Activated CD4-positive, alpha-beta T cell treated with anti-CD3 and anti-CD28 coated beads, Interleukin-10, Interleukin-2, amounts not matched to agents 100 ng/mL and 50 ng/mL, durations not matched to agents 16 hours and 8 hours (primary cell): ENCODE data around the gene ACTN2.
"Not testable (repeated sequence)": the region's sequence is repeated elsewhere in the genome, so short reads cannot be mapped to it uniquely, and the experiment has no call there.

Experiments used
- DNase-seq: peaks from one replicate; pipeline ENCODE4 v3.0.0-alpha.2; 2020

Gene ACTN2

GRCh38 chr1:236685917-236686814 lies at the start of gene ACTN2:
ACTN2 (plus strand) TSS chr1:236686499; CDS start chr1:236686674, 175 bp downstream.
- DNase-seq: peak; percentile 59

- DNase-seq: no peak
These were observed 47.4 kb upstream of the ACTN2 start for GRCh38 chr1:236638945-236639344.

- no peak for DNase-seq
These were observed 46.6 kb upstream of the ACTN2 start for GRCh38 chr1:236639686-236640085.

GRCh38 chr1:236642763-236643162 lies 43.5 kb upstream of the ACTN2 start:
- DNase-seq: no peak

- no peak for DNase-seq
These were observed 41.2 kb upstream of the ACTN2 start for GRCh38 chr1:236645016-236645680.

GRCh38 chr1:236654511-236654910 lies 31.8 kb upstream of the ACTN2 start:
- DNase-seq: no peak

- DNase-seq: no peak
These were observed 31.3 kb upstream of the ACTN2 start for GRCh38 chr1:236654957-236655356.

- DNase-seq: no peak
These were observed 28.9 kb upstream of the ACTN2 start for GRCh38 chr1:236657398-236657797.

- DNase-seq: no peak
These were observed 26.3 kb upstream of the ACTN2 start for GRCh38 chr1:236659792-236660587.

- no peak for DNase-seq
These were observed 22.4 kb upstream of the ACTN2 start for GRCh38 chr1:236663934-236664333.

GRCh38 chr1:236668909-236669308 lies 17.4 kb upstream of the ACTN2 start:
- DNase-seq: not testable (repeated sequence)

GRCh38 chr1:236670060-236670459 lies 16.2 kb upstream of the ACTN2 start:
- DNase-seq: no peak

GRCh38 chr1:236673289-236673919 lies 12.9 kb upstream of the ACTN2 start:
- no peak for DNase-seq

GRCh38 chr1:236677641-236678235 lies 8.6 kb upstream of the ACTN2 start:
- peak; percentile 14 for DNase-seq

- no peak for DNase-seq
These were observed 5.1 kb upstream of the ACTN2 start for GRCh38 chr1:236681219-236681618.

- no peak for DNase-seq
These were observed 938 bp upstream of the ACTN2 start for GRCh38 chr1:236685205-236685916.

- DNase-seq: no peak
These were observed 489 bp downstream of the ACTN2 start for GRCh38 chr1:236686815-236687160.

GRCh38 chr1:236687273-236687672 lies 974 bp downstream of the ACTN2 start:
- DNase-seq: no peak

GRCh38 chr1:236688705-236689104 lies 2.4 kb downstream of the ACTN2 start:
- no peak for DNase-seq

GRCh38 chr1:236689713-236690569 lies 3.6 kb downstream of the ACTN2 start:
- DNase-seq: no peak

- no peak for DNase-seq
These were observed 5.0 kb downstream of the ACTN2 start for GRCh38 chr1:236691348-236691747.
